Measurements from ENCODE around the gene B3GNT5. TPM values are rescaled to one million over a fixed set of nuclear protein-coding genes. Genes with fewer than 3 reads are reported as not detected.

Gene B3GNT5
- total RNA-seq, 2 experiments from 2014 or later = 0.67 to 0.71 TPM

GRCh38 chr3:183272791-183273190 is 19.7 kb downstream of the B3GNT5 start:
- no peak overlapping the region for H3K27ac Mint-ChIP-seq
- POLR2A ChIA-PET = no interaction called here
- H3K4me3 Mint-ChIP-seq = no peak overlapping the region
- CTCF ChIA-PET = interaction anchor here (0.6 to 0.7 kb wide), 2 partner anchors 240 to 246 kb away, joined by 3 read pairs; no protein-coding TSS in a partner anchor
- H3K36me3 Mint-ChIP-seq (ENCODE audit: low read depth) = peaks cover 2% of the 10 kb centered on the region
- no peaks in the 10 kb centered on the region for H3K9me3 Mint-ChIP-seq
- DNase-seq = no peak
- H3K4me1 Mint-ChIP-seq = peaks cover 5% of the 10 kb centered on the region
- H3K27me3 Mint-ChIP-seq = no peaks in the 10 kb centered on the region

GRCh38 chr3:183274609-183275008 is 21.6 kb downstream of the B3GNT5 start:
- Mint-ChIP-seq H3K9me3 (no peaks in the 10 kb centered on the region), H3K36me3 (ENCODE audit: low read depth) (peaks cover 2% of the 10 kb centered on the region), H3K4me1 (peaks cover 4% of the 10 kb centered on the region), H3K27ac (no peak overlapping the region), H3K4me3 (no peak overlapping the region), H3K27me3 (no peaks in the 10 kb centered on the region)
- DNase-seq = no peak
- ChIA-PET POLR2A (no interaction called here), CTCF (interaction anchor here (0.7 to 1.0 kb wide), 2 partner anchors 11 to 53 kb away, joined by 3 to 5 read pairs; no protein-coding TSS in a partner anchor)

- no peak for DNase-seq
- H3K4me1 Mint-ChIP-seq = peaks cover 4% of the 10 kb centered on the region
- ChIA-PET POLR2A (no interaction called here), CTCF (interaction anchor here (1.0 kb wide), 1 partner anchor 10 kb away, joined by 3 read pairs; no protein-coding TSS in a partner anchor)
- no peak overlapping the region for H3K27ac Mint-ChIP-seq
- no peak overlapping the region for H3K4me3 Mint-ChIP-seq
- no peaks in the 10 kb centered on the region for H3K27me3 Mint-ChIP-seq
- H3K36me3 Mint-ChIP-seq (ENCODE audit: low read depth) = no peaks in the 10 kb centered on the region
- no peaks in the 10 kb centered on the region for H3K9me3 Mint-ChIP-seq
Measured at GRCh38 chr3:183275418-183275817, 22.4 kb downstream of the B3GNT5 start.

- no peaks in the 10 kb centered on the region for H3K27me3 Mint-ChIP-seq
- no peaks in the 10 kb centered on the region for H3K9me3 Mint-ChIP-seq
- peaks cover 4% of the 10 kb centered on the region for H3K4me1 Mint-ChIP-seq
- no peaks in the 10 kb centered on the region for H3K36me3 Mint-ChIP-seq (ENCODE audit: low read depth)
- POLR2A ChIA-PET = no interaction called here
- DNase-seq = no peak
- H3K27ac Mint-ChIP-seq = no peak overlapping the region
- H3K4me3 Mint-ChIP-seq = no peak overlapping the region
- CTCF ChIA-PET = interaction anchor here (1.4 kb wide), 1 partner anchor 10 kb away, joined by 7 read pairs; no protein-coding TSS in a partner anchor
Measured at GRCh38 chr3:183275937-183276336, 22.9 kb downstream of the B3GNT5 start.

- Mint-ChIP-seq H3K4me3 (no peak overlapping the region), H3K9me3 (no peaks in the 10 kb centered on the region)
- CTCF ChIA-PET = interaction anchor here (1.4 to 1.7 kb wide), 2 partner anchors 8 to 12 kb away, joined by 7 read pairs; no protein-coding TSS in a partner anchor
Measured at GRCh38 chr3:183277260-183277659, 24.2 kb downstream of the B3GNT5 start.

GRCh38 chr3:183278479-183279088 is 25.5 kb downstream of the B3GNT5 start:
- Mint-ChIP-seq H3K9me3 (no peaks in the 10 kb centered on the region), H3K27ac (no peak overlapping the region), H3K27me3 (no peaks in the 10 kb centered on the region), H3K4me3 (no peak overlapping the region), H3K4me1 (peaks cover 2% of the 10 kb centered on the region), H3K36me3 (ENCODE audit: low read depth) (no peaks in the 10 kb centered on the region)
- ChIA-PET CTCF (no interaction called here), POLR2A (no interaction called here)
- DNase-seq = no peak

More at GRCh38 chr3:183277260-183277659, 24.2 kb downstream of the B3GNT5 start:
- Mint-ChIP-seq H3K4me1 (peaks cover 4% of the 10 kb centered on the region), H3K36me3 (ENCODE audit: low read depth) (no peaks in the 10 kb centered on the region), H3K27ac (no peak overlapping the region), H3K27me3 (no peaks in the 10 kb centered on the region)
- no peak for DNase-seq
- POLR2A ChIA-PET = interaction anchor here (1.0 kb wide), 1 partner anchor 12 kb away, joined by 9 read pairs; no protein-coding TSS in a partner anchor

DNA sequence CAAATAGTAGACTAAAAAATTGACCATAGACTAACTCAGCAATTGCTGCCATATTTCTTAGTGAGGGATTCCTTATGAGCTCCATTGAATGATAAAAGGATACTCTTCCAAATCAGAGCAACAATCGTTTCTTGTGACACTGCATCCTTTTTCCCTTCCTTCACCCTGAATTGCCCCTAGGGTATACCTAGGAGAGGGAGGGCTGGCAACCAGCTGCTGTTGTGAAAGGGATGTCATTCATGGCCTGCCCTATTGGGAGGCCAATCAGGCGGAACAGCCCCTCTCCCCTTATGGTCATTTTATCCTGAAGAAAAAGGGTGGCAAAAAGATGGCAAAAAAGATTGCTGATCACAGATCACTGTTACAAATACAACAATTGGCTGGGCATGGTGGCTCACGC is 26.3 kb downstream of the B3GNT5 start:
- CTCF ChIA-PET = no interaction called here
- no peak overlapping the region for H3K27ac Mint-ChIP-seq
- no peaks in the 10 kb centered on the region for H3K27me3 Mint-ChIP-seq
- no peak for DNase-seq
- POLR2A ChIA-PET = no interaction called here
- no peak overlapping the region for H3K4me3 Mint-ChIP-seq
- H3K4me1 Mint-ChIP-seq = peaks cover 6% of the 10 kb centered on the region
- H3K9me3 Mint-ChIP-seq = no peaks in the 10 kb centered on the region
- H3K36me3 Mint-ChIP-seq (ENCODE audit: low read depth) = no peaks in the 10 kb centered on the region

GRCh38 chr3:183281126-183281797 is 28.2 kb downstream of the B3GNT5 start:
- no peak for DNase-seq
- no peaks in the 10 kb centered on the region for H3K36me3 Mint-ChIP-seq (ENCODE audit: low read depth)
- POLR2A ChIA-PET = no interaction called here
- H3K4me3 Mint-ChIP-seq = no peak overlapping the region
- no peaks in the 10 kb centered on the region for H3K9me3 Mint-ChIP-seq
- CTCF ChIA-PET = interaction anchor here (0.6 kb wide), 1 partner anchor 36 kb away, joined by 5 read pairs; no protein-coding TSS in a partner anchor
- H3K27me3 Mint-ChIP-seq = no peaks in the 10 kb centered on the region
- H3K27ac Mint-ChIP-seq = no peak overlapping the region
- H3K4me1 Mint-ChIP-seq = peaks cover 20% of the 10 kb centered on the region

GRCh38 chr3:183283886-183284285 is 30.8 kb downstream of the B3GNT5 start:
- no peaks in the 10 kb centered on the region for H3K36me3 Mint-ChIP-seq (ENCODE audit: low read depth)
- no peak for DNase-seq
- H3K27me3 Mint-ChIP-seq = no peaks in the 10 kb centered on the region
- H3K4me3 Mint-ChIP-seq = no peak overlapping the region
- H3K9me3 Mint-ChIP-seq = no peaks in the 10 kb centered on the region
- POLR2A ChIA-PET = no interaction called here
- H3K4me1 Mint-ChIP-seq = peaks cover 29% of the 10 kb centered on the region
- H3K27ac Mint-ChIP-seq = no peak overlapping the region
- CTCF ChIA-PET = interaction anchor here (1.1 to 1.7 kb wide), 2 partner anchors 34 to 123 kb away, joined by 3 to 4 read pairs; no protein-coding TSS in a partner anchor

- ChIA-PET CTCF (interaction anchor here (0.6 to 1.9 kb wide), 8 partner anchors 8 to 331 kb away, joined by 3 to 7 read pairs (median 4); no protein-coding TSS in a partner anchor), POLR2A (no interaction called here)
- Mint-ChIP-seq H3K27ac (no peak overlapping the region), H3K4me1 (peaks cover 29% of the 10 kb centered on the region), H3K4me3 (no peak overlapping the region), H3K9me3 (no peaks in the 10 kb centered on the region), H3K36me3 (ENCODE audit: low read depth) (no peaks in the 10 kb centered on the region), H3K27me3 (no peaks in the 10 kb centered on the region)
- DNase-seq = no peak
Measured at GRCh38 chr3:183284570-183284969, 31.5 kb downstream of the B3GNT5 start.

- no peaks in the 10 kb centered on the region for H3K27me3 Mint-ChIP-seq
- no peak overlapping the region for H3K4me3 Mint-ChIP-seq
- ChIA-PET CTCF (interaction anchor here (0.9 to 1.9 kb wide), 8 partner anchors 9 to 97 kb away, joined by 3 to 7 read pairs (median 4); no protein-coding TSS in a partner anchor), POLR2A (no interaction called here)
- H3K36me3 Mint-ChIP-seq (ENCODE audit: low read depth) = no peaks in the 10 kb centered on the region
- H3K4me1 Mint-ChIP-seq = peaks cover 29% of the 10 kb centered on the region
- no peaks in the 10 kb centered on the region for H3K9me3 Mint-ChIP-seq
- no peak for DNase-seq
- peak overlapping the region; percentile 84 for H3K27ac Mint-ChIP-seq
Measured at GRCh38 chr3:183285318-183285717, 32.3 kb downstream of the B3GNT5 start.

DNA sequence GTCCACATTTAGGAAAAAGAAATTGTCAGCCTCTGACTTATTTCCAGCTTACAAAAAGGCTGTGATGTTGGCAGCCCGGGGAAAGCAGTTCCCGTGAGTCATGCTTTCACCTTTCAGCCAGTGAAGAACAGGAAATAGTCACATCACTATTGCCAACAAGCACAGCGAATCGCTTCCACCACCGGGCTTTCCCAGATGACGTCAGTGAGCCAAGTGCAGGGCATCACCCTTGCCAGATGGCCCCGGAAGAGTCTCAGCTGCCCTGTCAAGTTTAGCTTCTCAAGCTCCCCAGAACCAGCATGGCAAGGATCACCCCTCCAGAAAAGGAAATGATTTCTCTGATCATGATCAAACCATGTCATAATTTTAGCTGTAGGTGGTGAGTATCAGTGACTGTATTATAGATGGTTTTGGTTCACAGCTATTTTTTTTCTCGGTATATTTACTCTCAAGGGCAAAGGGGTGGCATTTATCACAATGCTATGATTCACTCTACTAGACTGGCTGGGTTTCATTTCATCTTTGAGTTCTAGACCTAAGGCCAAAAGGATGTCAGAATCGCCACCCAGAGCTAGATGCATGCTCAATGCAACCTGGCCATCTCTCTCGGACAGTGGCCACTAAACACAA is 32.9 kb downstream of the B3GNT5 start:
- Mint-ChIP-seq H3K4me3 (peak overlapping the region; percentile 18), H3K9me3 (no peaks in the 10 kb centered on the region), H3K27ac (peak overlapping the region; percentile 84), H3K36me3 (ENCODE audit: low read depth) (no peaks in the 10 kb centered on the region), H3K4me1 (peaks cover 29% of the 10 kb centered on the region), H3K27me3 (no peaks in the 10 kb centered on the region)
- ChIA-PET CTCF (interaction anchor here (0.9 to 1.9 kb wide), 6 partner anchors 10 to 96 kb away, joined by 3 to 7 read pairs (median 3); no protein-coding TSS in a partner anchor), POLR2A (no interaction called here)
- peak; percentile 90 for DNase-seq

All from activated CD4-positive, alpha-beta T cell treated with anti-CD3 and anti-CD28 coated beads, Interleukin-2, amount 10 ng/mL, durations not matched to agents 7 days and 5 days (primary cell).